GM18909 (cell line): ENCODE data around the gene MAD2L1.

Source experiments
- ATAC-seq: cut with Tn5 transposase; IDR thresholded peaks from one replicate; pipeline ENCODE4 v1.9.1; 2021; ENCODE audit warnings: mild to moderate bottlenecking; ENCODE audit not compliant: unreplicated experiment, poor library complexity

Gene MAD2L1

DNA sequence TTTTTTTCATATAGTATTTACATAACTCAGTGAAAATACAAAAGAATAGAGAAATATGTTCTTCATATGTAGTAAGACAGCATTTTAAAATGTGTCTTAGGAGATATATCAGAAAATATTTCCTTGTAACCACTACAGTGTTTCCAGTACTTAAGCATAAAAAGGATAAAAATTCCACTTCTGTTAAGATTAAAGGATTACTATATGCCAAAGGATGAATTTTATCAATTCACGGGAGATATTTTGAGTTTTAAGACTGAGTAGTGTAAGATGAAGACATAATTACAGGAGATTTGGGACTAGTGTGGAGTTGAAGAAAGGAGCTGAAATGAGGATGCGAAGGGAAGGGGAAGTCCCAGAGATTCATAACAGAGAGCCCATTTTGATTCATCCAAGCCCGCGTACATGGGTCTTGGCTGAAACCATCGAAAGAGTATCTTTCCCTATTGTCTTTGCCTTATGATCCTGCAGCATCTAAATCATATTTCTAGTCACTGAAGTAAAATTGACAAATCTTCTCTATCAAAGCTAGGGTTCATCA lies 58.7 kb downstream of the MAD2L1 start:
- ATAC-seq: no peak

DNA sequence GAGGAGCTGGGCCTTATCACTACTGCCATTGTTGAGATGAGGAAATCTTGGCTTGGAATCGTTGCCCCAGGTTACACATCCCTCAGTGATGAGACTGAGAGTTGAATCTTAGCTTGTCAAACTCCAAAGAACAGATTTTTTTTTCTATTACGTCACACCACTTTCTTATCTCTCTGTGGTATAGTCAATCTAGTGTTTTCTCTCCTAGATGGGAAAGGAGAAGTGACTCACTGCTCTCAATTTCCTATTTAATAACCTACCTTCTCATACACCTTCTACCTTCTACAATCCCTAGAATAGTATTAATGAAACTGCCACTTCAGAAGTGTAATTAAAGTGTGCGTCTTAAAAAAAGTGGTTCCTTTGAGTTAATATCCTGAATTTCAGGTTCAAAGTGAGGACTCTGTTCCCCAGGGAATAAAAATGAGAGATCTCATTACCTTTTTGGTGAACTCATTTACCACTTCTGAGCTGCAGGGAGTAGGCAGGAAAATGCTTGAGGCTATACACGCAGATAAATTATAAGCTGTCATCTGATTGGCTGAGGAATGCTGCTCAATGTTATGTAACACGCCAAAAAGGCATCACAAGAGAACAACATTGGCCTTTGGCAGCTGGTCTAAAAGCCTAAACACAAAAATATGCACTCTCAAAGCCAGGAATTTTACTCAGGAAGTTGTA lies 59.3 kb downstream of the MAD2L1 start:
- ATAC-seq: no peak
